BE2C (cell line): Measurements from ENCODE around the gene CRCP.
A peak's percentile ranks its signal among the peaks of the same experiment; 100 is the strongest.
"Not testable (repeated sequence)": the region's sequence is repeated elsewhere in the genome, so short reads cannot be mapped to it uniquely, and the experiment has no call there.

Experiments used
- DNase-seq: peaks from one replicate; pipeline ENCODE4 v3.0.0-alpha.2; 2020
- H3K27me3 ChIP-seq: fragments of 250-450 bp; sonication (Bioruptor Pico); 2 replicates; pipeline ENCODE4 v1.5.1; 2020; ENCODE audit warnings: mild to moderate bottlenecking
- H3K36me3 ChIP-seq: fragments of 250-450 bp; sonication (Bioruptor Pico); 2 replicates; pipeline ENCODE4 v1.5.1; 2020; ENCODE audit warnings: mild to moderate bottlenecking
- H3K4me1 ChIP-seq: fragments of 250-450 bp; sonication (Bioruptor Pico); 2 replicates; pipeline ENCODE4 v1.5.1; 2020
- H3K4me3 ChIP-seq: 2 replicates; pipeline ENCODE4 v1.5.1; 2011; ENCODE audit warnings: low read depth, low read length
- H3K9me3 ChIP-seq: fragments of 250-450 bp; sonication (Bioruptor Pico); 2 replicates; pipeline ENCODE4 v1.5.1; 2020
- TF ChIP-seq, protein P1 (sequence below): IDR thresholded peaks from 2 replicates; pipeline ENCODE4 v1.5.1; 2012; ENCODE audit warnings: mild to moderate bottlenecking, low read depth, low read length

Gene CRCP

DNA sequence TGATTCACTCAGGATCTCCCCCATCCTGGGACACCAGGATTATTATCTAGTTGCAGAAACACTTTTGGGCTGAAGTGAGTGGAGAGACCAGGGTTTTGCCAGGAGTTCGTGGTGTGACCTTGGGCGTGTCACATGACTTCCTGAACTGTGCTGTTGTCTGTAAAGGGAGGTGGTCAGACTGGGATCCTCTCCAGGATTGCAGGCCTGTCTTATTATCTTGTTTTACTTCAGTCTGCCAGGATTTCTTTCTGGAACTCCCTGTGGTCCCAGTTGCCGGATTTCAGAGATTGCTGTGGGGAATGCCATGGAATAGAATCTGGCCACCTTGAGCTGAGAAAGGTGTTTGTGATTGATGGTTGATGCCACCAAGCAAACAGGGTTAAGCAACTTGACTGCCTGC, 35.8 kb downstream of the CRCP start:
- Histone ChIP-seq H3K36me3 (peaks cover 41% of the 10 kb centered on the region), H3K4me3 (no peak overlapping the region), H3K9me3 (no peaks in the 10 kb centered on the region), H3K27me3 (no peaks in the 10 kb centered on the region), H3K4me1 (peaks cover 43% of the 10 kb centered on the region)
- TF ChIP-seq, protein P1, sequence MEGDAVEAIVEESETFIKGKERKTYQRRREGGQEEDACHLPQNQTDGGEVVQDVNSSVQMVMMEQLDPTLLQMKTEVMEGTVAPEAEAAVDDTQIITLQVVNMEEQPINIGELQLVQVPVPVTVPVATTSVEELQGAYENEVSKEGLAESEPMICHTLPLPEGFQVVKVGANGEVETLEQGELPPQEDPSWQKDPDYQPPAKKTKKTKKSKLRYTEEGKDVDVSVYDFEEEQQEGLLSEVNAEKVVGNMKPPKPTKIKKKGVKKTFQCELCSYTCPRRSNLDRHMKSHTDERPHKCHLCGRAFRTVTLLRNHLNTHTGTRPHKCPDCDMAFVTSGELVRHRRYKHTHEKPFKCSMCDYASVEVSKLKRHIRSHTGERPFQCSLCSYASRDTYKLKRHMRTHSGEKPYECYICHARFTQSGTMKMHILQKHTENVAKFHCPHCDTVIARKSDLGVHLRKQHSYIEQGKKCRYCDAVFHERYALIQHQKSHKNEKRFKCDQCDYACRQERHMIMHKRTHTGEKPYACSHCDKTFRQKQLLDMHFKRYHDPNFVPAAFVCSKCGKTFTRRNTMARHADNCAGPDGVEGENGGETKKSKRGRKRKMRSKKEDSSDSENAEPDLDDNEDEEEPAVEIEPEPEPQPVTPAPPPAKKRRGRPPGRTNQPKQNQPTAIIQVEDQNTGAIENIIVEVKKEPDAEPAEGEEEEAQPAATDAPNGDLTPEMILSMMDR = no peak
- peak; percentile 66 for DNase-seq

DNA sequence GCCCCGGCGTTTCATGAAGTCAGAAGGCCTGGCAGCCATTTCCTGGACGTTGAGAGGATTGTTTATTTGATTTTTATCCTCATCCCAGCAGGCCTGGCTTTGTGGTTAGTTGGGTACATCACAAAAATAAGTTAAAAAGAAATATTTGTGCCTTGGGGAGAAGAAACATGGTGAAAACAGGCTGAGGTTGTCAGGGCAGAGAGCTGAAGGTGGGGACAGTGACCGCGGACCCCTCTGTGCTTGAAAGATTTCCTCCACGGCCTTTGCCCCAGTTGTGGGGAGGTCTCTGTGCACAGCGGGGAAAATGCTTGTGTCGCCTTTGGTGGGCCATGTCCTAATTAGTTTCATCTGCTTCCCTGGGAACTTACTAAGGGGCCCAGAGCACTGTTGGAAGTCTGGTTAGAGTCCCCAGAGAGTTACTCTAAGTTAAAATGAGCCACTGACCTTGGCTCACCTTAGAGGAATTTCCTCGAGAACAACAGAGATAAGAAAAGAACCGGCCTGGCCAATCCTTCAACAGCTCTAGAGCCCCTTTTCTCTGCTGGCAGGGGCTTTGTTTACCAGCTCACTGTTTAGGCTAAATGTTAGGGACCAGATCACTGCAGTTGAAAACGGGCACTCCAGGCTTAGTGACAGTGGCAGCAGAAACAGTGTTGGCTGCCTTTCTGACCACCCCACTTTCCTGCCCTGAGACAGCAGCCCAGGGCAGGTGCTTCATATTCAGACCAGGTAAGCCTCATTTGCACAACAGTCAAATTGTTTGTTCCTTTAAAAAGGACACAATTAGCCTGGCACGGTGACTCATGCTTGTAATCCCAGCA, 37.9 kb downstream of the CRCP start:
- H3K4me1 ChIP-seq = peaks cover 36% of the 10 kb centered on the region
- TF ChIP-seq, protein P1 = no peak
- H3K27me3 ChIP-seq = no peaks in the 10 kb centered on the region
- H3K36me3 ChIP-seq = peaks cover 39% of the 10 kb centered on the region
- H3K4me3 ChIP-seq = peak overlapping the region; percentile 10; the same call in 1 of the 2 replicates
- H3K9me3 ChIP-seq = no peaks in the 10 kb centered on the region
- peak; percentile 68 for DNase-seq

DNA sequence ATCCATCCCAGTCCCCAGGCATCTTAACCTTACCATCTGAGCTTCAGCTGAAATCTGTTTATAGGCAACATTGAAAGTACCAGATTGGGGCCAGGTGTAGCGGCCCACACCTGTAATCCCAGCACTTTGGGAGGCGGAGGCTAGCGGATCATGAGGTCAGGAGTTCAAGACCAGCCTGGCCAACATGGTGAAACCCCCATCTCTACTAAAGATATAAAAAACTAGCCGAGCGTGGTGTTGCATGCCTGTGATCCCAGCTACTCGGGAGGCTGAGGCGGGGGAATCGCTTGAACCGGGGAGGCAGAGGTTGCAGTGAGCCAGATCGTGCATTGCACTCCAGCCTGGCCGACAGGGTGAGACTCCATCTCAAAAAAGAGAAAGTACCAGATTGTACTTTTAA, 39.0 kb downstream of the CRCP start:
- Histone ChIP-seq H3K4me1 (peaks cover 36% of the 10 kb centered on the region), H3K36me3 (peaks cover 42% of the 10 kb centered on the region), H3K4me3 (no peak overlapping the region), H3K9me3 (no peaks in the 10 kb centered on the region), H3K27me3 (no peaks in the 10 kb centered on the region)
- TF ChIP-seq, protein P1 = no peak
- no peak for DNase-seq

DNA sequence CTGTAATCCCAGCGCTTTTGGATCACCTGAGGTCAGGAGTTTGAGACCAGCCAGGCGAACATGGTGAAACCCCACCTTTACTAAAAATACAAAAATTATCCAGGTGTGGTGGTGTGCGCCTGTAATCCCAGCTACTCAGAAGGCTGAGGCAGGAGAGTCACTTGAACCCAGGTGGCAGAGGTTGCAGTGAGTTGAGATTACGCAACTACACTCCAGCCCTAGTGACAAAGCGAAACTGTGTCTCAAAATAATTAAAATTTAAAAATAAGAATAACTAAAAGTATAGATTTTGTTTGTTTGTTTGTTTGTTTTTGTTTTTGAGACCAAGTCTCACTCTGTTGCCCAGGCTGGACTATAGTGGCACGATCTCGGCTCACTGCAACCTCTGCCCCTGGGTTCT, 41.4 kb downstream of the CRCP start:
- H3K4me3 ChIP-seq, DNase-seq, H3K9me3 ChIP-seq, H3K27me3 ChIP-seq: not testable (repeated sequence)
- Histone ChIP-seq H3K36me3 (peaks cover 41% of the 10 kb centered on the region), H3K4me1 (peaks cover 28% of the 10 kb centered on the region)

DNA sequence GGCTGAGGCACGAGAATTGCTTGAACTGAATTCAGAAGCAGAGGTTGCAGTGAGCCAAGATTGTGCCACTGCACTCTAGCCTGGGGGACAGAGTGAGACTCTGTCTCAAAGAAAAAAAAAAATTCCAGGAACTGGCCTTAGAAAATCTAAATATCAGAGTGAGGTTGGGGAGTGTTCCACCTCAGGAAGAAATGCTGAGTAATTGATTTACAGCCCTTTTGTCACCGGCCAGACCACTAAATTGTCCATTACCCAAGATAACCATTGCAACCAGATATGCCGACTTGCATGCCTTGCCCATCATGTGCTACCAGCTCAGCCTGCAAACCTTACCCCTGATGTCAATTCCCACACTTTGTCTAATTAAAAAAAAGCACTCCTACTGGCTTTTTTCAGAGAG, 42.4 kb downstream of the CRCP start:
- DNase-seq = peak; percentile 46
- Histone ChIP-seq H3K4me3 (no peak overlapping the region), H3K36me3 (peaks cover 38% of the 10 kb centered on the region), H3K27me3 (no peaks in the 10 kb centered on the region), H3K9me3 (no peaks in the 10 kb centered on the region; the same call in 1 of the 2 replicates), H3K4me1 (peaks cover 19% of the 10 kb centered on the region)
- TF ChIP-seq, protein P1 = no peak

DNA sequence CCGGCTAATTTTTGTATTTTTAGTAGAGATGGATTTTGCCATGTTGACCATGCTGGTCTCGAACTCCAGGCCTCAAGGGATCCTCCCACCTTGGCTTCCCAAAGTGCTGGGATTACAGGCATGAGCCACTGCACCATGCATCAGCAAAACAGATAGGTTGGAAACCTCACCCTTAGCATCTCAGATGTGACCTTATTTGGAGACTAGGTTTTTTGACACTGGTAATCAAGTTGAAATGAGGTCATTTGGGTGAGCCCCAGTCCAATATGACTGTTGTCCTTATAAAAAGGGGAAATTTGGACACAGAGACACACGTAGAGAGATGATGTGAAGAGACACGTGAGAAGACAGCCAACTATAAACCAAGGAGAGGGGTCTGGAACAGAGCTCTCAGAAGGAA, 48.0 kb downstream of the CRCP start:
- no peak for DNase-seq
- Histone ChIP-seq H3K9me3 (no peaks in the 10 kb centered on the region; the same call in 1 of the 2 replicates), H3K4me3 (no peak overlapping the region), H3K36me3 (peaks cover 8% of the 10 kb centered on the region), H3K4me1 (no peaks in the 10 kb centered on the region; the same call in 1 of the 2 replicates), H3K27me3 (no peaks in the 10 kb centered on the region)
- TF ChIP-seq, protein P1 = no peak
